H1 (cell line): ENCODE measurements around the gene CAT. TPM values are rescaled to one million over a fixed set of nuclear protein-coding genes. Genes with fewer than 3 reads are reported as not detected.

Experiments used
- ATF2 ChIP-seq: IDR thresholded peaks from 2 replicates; pipeline ENCODE4 v1.6.1; 2012; ENCODE audit warnings: low read length, inconsistent platforms
- JUND ChIP-seq: IDR thresholded peaks from 2 replicates; pipeline ENCODE4 v1.6.1; 2011; ENCODE audit warnings: mild to moderate bottlenecking, improper control_type of control experiment, low read length
- SP4 ChIP-seq: IDR thresholded peaks from 2 replicates; pipeline ENCODE4 v1.6.1; 2012; ENCODE audit warnings: low read length, inconsistent platforms
- TCF12 ChIP-seq: IDR thresholded peaks from 2 replicates; pipeline ENCODE4 v1.6.1; 2011; ENCODE audit warnings: low read depth, mild to moderate bottlenecking, low read length
- polyA plus RNA-seq, 7 experiments: library from polyadenylated mRNA; depleted of rRNA in 3 of 7; stranded (reverse) in 5 of 7; unstranded in 2 of 7; fragments of >200 nt in 5 of 7; fragments of 200-250 nt in 2 of 7; gene quantifications; 1 replicate in 5 of 7; 2 replicates in 1 of 7; 4 replicates in 1 of 7; pipeline versions ENCODE4 v1.2.1 to v1.2.3, GENCODE V29; 2011 to 2013; ENCODE audit warnings: missing spikeins in 2 of 7, mixed read lengths in 2 of 7
- total RNA-seq: library from RNA; stranded (reverse); fragmentation: NEBNext Ultra II Directional; extraction: Animal tissue kit (Norgen Biotek cat#: 25700); gene quantifications from 2 replicates; pipeline ENCODE4 v1.2.1, GENCODE V29; 2021

Gene CAT
- total and polyA plus RNA-seq, 2 of the 8 experiments (the other 6 are each of a cell fraction or from before 2014, with no cell fraction given) = 9.6 to 15.0 TPM

- no peak for TF ChIP-seq SP4
- no peak for TF ChIP-seq JUND
- TF ChIP-seq ATF2 = no peak
- no peak for TF ChIP-seq TCF12
These were observed 5.7 kb downstream of the CAT start (continued) for GRCh38 chr11:34444428-34444827.
